ENCODE results near the gene FGG. TPM values are rescaled to one million over a fixed set of nuclear protein-coding genes. Genes with fewer than 3 reads are reported as not detected.

FGG gene
- total and polyA plus RNA-seq, 2 experiments from 2014 or later, result 1,415 to 1,531 TPM

DNA sequence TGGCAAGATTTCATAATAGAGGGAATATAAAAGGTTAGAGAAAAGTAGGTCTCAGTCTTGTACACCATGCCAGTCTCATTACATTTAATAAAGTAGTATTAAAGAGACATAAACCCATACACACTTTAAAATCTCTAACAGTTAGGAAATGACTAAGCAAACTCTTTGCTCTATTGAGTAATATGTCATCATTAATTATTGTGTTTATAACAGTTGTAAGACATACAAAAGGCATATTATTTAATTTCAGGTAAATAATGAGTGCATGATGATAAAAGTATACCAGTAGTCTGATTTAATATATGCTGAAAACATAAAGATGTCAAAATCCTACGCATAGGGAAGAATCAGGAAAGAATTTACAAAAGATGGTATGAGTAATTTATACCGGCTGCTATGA, 31.0 kb upstream of the FGG start:
- 98% methylated on average over 2 of the region's 2 CpGs for WGBS (ENCODE audit: low lambda C conversion rate, missing lambda C conversion rate)
- Histone ChIP-seq H3K27me3 (no peaks in the 10 kb centered on the region), H3K4me3 (no peak overlapping the region), H3K9me3 (ENCODE audit: low read depth) (no peaks in the 10 kb centered on the region), H3K36me3 (replicated peaks; ENCODE audit: insufficient read depth, low read depth) (no peaks in the 10 kb centered on the region), H3K4me1 (ENCODE audit: insufficient read depth) (no peaks in the 10 kb centered on the region), H2AFZ (no peak overlapping the region), H3K9me2 (replicated peaks; ENCODE audit: insufficient read depth) (no peaks in the 10 kb centered on the region), H4K20me1 (ENCODE audit: insufficient read depth, poor library complexity, severe bottlenecking) (no peaks in the 10 kb centered on the region), H3K4me2 (no peak overlapping the region), H3K27ac (no peak overlapping the region), H3K79me2 (no peaks in the 10 kb centered on the region)
- DNase-seq (ENCODE audit: low spot score), result no peak
- TF ChIP-seq EZH2phosphoT487 (IDR thresholded peaks at IDR 0.05; ENCODE audit: low read depth, severe bottlenecking, unreplicated experiment) (no peak), EZH2 (IDR thresholded peaks at IDR 0.05; ENCODE audit: borderline replicate concordance) (no peak), CTCF (IDR thresholded peaks at IDR 0.05; ENCODE audit: poor library complexity) (no peak)

DNA sequence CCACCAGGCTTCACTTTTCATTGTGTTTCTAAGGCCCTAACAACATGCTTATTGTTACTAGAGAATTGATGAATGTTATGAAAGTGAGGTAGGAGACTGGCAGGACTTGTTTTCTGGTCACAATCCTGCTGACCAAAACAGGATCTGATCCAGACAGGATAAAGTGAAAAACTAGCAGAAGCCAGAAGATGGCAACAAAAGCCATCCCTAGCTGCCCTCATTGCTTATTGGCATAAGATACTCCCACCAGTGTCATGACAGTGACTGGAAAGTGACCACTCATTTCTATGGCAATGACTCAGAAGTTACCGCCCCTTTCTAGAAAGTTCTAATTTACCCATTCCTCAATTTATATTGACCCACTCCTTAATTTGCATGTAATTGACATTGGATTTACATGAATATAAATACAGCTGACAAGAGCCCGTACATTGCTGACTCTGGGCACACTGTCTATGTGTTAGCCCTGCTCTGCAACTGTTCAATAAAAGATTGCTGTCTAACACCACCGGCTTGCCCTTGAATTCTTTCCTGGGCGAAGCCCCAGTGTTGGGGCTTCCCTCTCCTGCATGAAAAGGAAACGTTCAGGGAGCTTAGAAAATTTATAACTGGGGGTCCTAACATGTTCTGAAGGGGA, 30.0 kb upstream of the FGG start:
- Histone ChIP-seq H3K36me3 (replicated peaks; ENCODE audit: insufficient read depth, low read depth) (no peaks in the 10 kb centered on the region), H3K27me3 (no peaks in the 10 kb centered on the region), H3K4me3 (no peak overlapping the region), H4K20me1 (ENCODE audit: insufficient read depth, poor library complexity, severe bottlenecking) (no peaks in the 10 kb centered on the region), H3K79me2 (no peaks in the 10 kb centered on the region), H2AFZ (no peak overlapping the region), H3K27ac (no peak overlapping the region), H3K9me2 (replicated peaks; ENCODE audit: insufficient read depth) (no peaks in the 10 kb centered on the region), H3K4me1 (ENCODE audit: insufficient read depth) (no peaks in the 10 kb centered on the region), H3K4me2 (no peak overlapping the region), H3K9me3 (ENCODE audit: low read depth) (no peaks in the 10 kb centered on the region)
- 85% methylated on average over 5 of the region's 5 CpGs for WGBS (ENCODE audit: low lambda C conversion rate, missing lambda C conversion rate)
- TF ChIP-seq CTCF (IDR thresholded peaks at IDR 0.05; ENCODE audit: poor library complexity), result no peak
- no peak for DNase-seq (ENCODE audit: low spot score)

- H3K4me1 ChIP-seq (ENCODE audit: insufficient read depth), result no peaks in the 10 kb centered on the region
- H3K27ac ChIP-seq, result no peak overlapping the region
- TF ChIP-seq CTCF (IDR thresholded peaks at IDR 0.05; ENCODE audit: poor library complexity), result no peak
- TF ChIP-seq EZH2 (IDR thresholded peaks at IDR 0.05; ENCODE audit: borderline replicate concordance), result no peak
- TF ChIP-seq EZH2phosphoT487 (IDR thresholded peaks at IDR 0.05; ENCODE audit: low read depth, severe bottlenecking, unreplicated experiment), result no peak
- H3K79me2 ChIP-seq, result no peaks in the 10 kb centered on the region
- H4K20me1 ChIP-seq (ENCODE audit: insufficient read depth, poor library complexity, severe bottlenecking), result no peaks in the 10 kb centered on the region
- no peak overlapping the region for H3K4me3 ChIP-seq
- no peak overlapping the region for H2AFZ ChIP-seq
- no peak overlapping the region for H3K4me2 ChIP-seq
- 49% methylated on average over 4 of the region's 4 CpGs for WGBS (ENCODE audit: low lambda C conversion rate, missing lambda C conversion rate)
- no peaks in the 10 kb centered on the region for H3K27me3 ChIP-seq
- H3K9me2 ChIP-seq (replicated peaks; ENCODE audit: insufficient read depth), result no peaks in the 10 kb centered on the region
- no peak for DNase-seq (ENCODE audit: low spot score)
- no peaks in the 10 kb centered on the region for H3K9me3 ChIP-seq (ENCODE audit: low read depth)
- H3K36me3 ChIP-seq (replicated peaks; ENCODE audit: insufficient read depth, low read depth), result no peaks in the 10 kb centered on the region
Observed at GRCh38 chr4:154640999-154641398, 28.5 kb upstream of the FGG start.

DNA sequence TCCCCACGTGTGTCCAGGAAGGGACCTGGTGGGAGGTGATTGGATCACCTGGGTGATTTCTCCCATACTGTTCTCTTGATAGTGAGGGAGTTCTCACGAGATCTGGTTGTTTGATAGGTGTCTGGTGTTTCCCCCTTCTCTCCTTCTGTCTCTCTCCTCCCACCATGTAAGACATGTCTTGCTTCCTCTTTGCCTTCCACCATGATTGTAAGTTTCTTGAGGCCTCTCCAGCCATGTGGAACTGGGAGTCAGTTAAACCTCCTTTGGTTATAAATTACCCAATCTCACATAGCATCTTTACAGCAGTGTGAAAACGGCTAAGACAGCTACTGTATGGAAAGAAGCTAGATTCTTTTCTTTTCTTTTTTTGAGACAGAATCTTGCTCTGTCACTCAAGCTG, 21.6 kb upstream of the FGG start:
- DNase-seq (ENCODE audit: low spot score), result no peak

More for the DNA sequence above, 21.6 kb upstream of the FGG start:
- Histone ChIP-seq H3K4me3 (no peak overlapping the region), H3K4me1 (ENCODE audit: insufficient read depth) (no peaks in the 10 kb centered on the region), H4K20me1 (ENCODE audit: insufficient read depth, poor library complexity, severe bottlenecking) (no peaks in the 10 kb centered on the region), H3K36me3 (replicated peaks; ENCODE audit: insufficient read depth, low read depth) (no peaks in the 10 kb centered on the region), H3K9me2 (replicated peaks; ENCODE audit: insufficient read depth) (no peaks in the 10 kb centered on the region), H2AFZ (no peak overlapping the region), H3K27ac (no peak overlapping the region), H3K79me2 (no peaks in the 10 kb centered on the region), H3K27me3 (peaks cover 6% of the 10 kb centered on the region), H3K4me2 (no peak overlapping the region), H3K9me3 (ENCODE audit: low read depth) (no peaks in the 10 kb centered on the region)
- TF ChIP-seq EZH2phosphoT487 (IDR thresholded peaks at IDR 0.05; ENCODE audit: low read depth, severe bottlenecking, unreplicated experiment) (no peak), EZH2 (IDR thresholded peaks at IDR 0.05; ENCODE audit: borderline replicate concordance) (no peak), CTCF (IDR thresholded peaks at IDR 0.05; ENCODE audit: poor library complexity) (no peak)
- WGBS (ENCODE audit: low lambda C conversion rate, missing lambda C conversion rate), result 77% methylated on average over 3 of the region's 3 CpGs
